IMR-90 (cell line): ENCODE measurements around the gene USP20. TPM values are rescaled to one million over a fixed set of nuclear protein-coding genes. Genes with fewer than 3 reads are reported as not detected.
A peak's percentile ranks its signal among the peaks of the same experiment; 100 is the strongest.

Experiments
- ATAC-seq: fragments of 200-7000 bp; cut with Tn5 transposase; 2 replicates; pipeline ENCODE4 v1.9.1; 2020; ENCODE audit warnings: low read depth, mild to moderate bottlenecking, moderate library complexity
- BruUV-seq: library from RNA; stranded (reverse); fragments of 400-500 nt; replicated peaks from 2 replicates; lab custom pipeline; 2021; lab: Mats Ljungman, UMichigan
- CTCF ChIA-PET: fragments of 300-600 bp; formaldehyde crosslinking; extraction: SDS; loops from one replicate; lab custom pipeline; 2021; ENCODE audit warnings: antibody characterized with exemption; lab: Yijun Ruan, JAX
- POLR2A ChIA-PET: fragments of 300-600 bp; sonication (Branson Sonifier 250); formaldehyde crosslinking; loops from one replicate; lab custom pipeline; 2022; ENCODE audit warnings: antibody characterized with exemption; ENCODE audit not compliant: unreplicated experiment; lab: Charles Lee
- DNase-seq: peaks from one replicate; pipeline ENCODE4 v3.0.0; 2013
- H2AFZ ChIP-seq: replicated peaks from 2 replicates; pipeline ENCODE3; 2013; ENCODE audit warnings: low read length, mild to moderate bottlenecking; ENCODE audit not compliant: poor library complexity
- H2AK5ac ChIP-seq: 2 replicates; pipeline ENCODE4 v1.6.1; 2013; ENCODE audit warnings: low read depth, low read length, inconsistent platforms
- H2AK9ac ChIP-seq: replicated peaks from 2 replicates; pipeline ENCODE3; 2013; ENCODE audit warnings: mild to moderate bottlenecking, low read depth, low read length, moderate library complexity; ENCODE audit not compliant: poor library complexity
- H2BK120ac ChIP-seq: 2 replicates; pipeline ENCODE4 v1.6.1; 2013; ENCODE audit warnings: low read depth, low read length, inconsistent platforms
- H2BK15ac ChIP-seq: 3 replicates; pipeline ENCODE4 v1.6.1; 2013; ENCODE audit warnings: low read depth, low read length, inconsistent platforms
- H2BK20ac ChIP-seq: 2 replicates; pipeline ENCODE4 v1.6.1; 2013; ENCODE audit warnings: low read depth, mild to moderate bottlenecking, inconsistent platforms, low read length, moderate library complexity
- H2BK5ac ChIP-seq: 2 replicates; pipeline ENCODE4 v1.6.1; 2013; ENCODE audit warnings: mild to moderate bottlenecking, low read depth, low read length, inconsistent platforms; ENCODE audit not compliant: poor library complexity, severe bottlenecking
- H3K14ac ChIP-seq: replicated peaks from 2 replicates; pipeline ENCODE4 v1.6.1; 2013; ENCODE audit warnings: low read depth, low read length, inconsistent platforms
- H3K18ac ChIP-seq: 2 replicates; pipeline ENCODE4 v1.6.1; 2013; ENCODE audit warnings: low read depth, low read length, control low read depth
- H3K23ac ChIP-seq: 2 replicates; pipeline ENCODE4 v1.6.1; 2013; ENCODE audit warnings: low read depth, low read length, inconsistent platforms
- H3K27ac ChIP-seq: 2 replicates; pipeline ENCODE4 v1.5.1; 2013; ENCODE audit warnings: mild to moderate bottlenecking, control low read depth, low read length; ENCODE audit not compliant: insufficient read depth
- H3K27me3 ChIP-seq: 2 replicates; pipeline ENCODE4 v1.6.1; 2013; ENCODE audit warnings: low read length; ENCODE audit not compliant: control insufficient read depth, insufficient read depth
- H3K36me3 ChIP-seq: 2 replicates; pipeline ENCODE4 v1.6.1; 2013; ENCODE audit warnings: low read length, mixed read lengths; ENCODE audit not compliant: control insufficient read depth, insufficient read depth
- H3K4ac ChIP-seq: 2 replicates; pipeline ENCODE4 v1.6.1; 2013; ENCODE audit warnings: low read depth, low read length, inconsistent platforms
- H3K4me1 ChIP-seq: 2 replicates; pipeline ENCODE4 v1.6.1; 2013; ENCODE audit warnings: low read length, mixed read lengths; ENCODE audit not compliant: control insufficient read depth, insufficient read depth
- H3K4me2 ChIP-seq: 2 replicates; pipeline ENCODE4 v1.6.1; 2013; ENCODE audit warnings: low read depth, mild to moderate bottlenecking, control low read depth, low read length, moderate library complexity
- H3K4me3 ChIP-seq: 2 replicates; pipeline ENCODE4 v1.5.1; 2013; ENCODE audit warnings: low read depth, mild to moderate bottlenecking, control low read depth, low read length, moderate library complexity; ENCODE audit not compliant: insufficient read depth
- H3K56ac ChIP-seq: 2 replicates; pipeline ENCODE4 v1.6.1; 2013; ENCODE audit warnings: low read length, inconsistent platforms; ENCODE audit not compliant: insufficient read depth; ENCODE audit errors: extremely low read depth
- H3K79me1 ChIP-seq, 2 experiments: 2 replicates each; pipeline ENCODE4 v1.6.1; 2013; ENCODE audit warnings: low read length in 2 of 2, inconsistent platforms in 1 of 2, low read depth in 1 of 2
- H3K9ac ChIP-seq: 2 replicates; pipeline ENCODE4 v1.6.1; 2013; ENCODE audit warnings: low read depth, low read length, control low read depth
- H3K9me1 ChIP-seq: 2 replicates; pipeline ENCODE4 v1.6.1; 2013; ENCODE audit warnings: low read length, inconsistent platforms; ENCODE audit not compliant: insufficient read depth
- H3K9me3 ChIP-seq: 2 replicates; pipeline ENCODE4 v1.6.1; 2013; ENCODE audit warnings: low read length; ENCODE audit not compliant: control insufficient read depth, insufficient read depth
- H4K20me1 ChIP-seq: 2 replicates; pipeline ENCODE4 v1.6.1; 2013; ENCODE audit warnings: low read length, inconsistent platforms; ENCODE audit not compliant: insufficient read depth
- H4K5ac ChIP-seq: 2 replicates; pipeline ENCODE4 v1.6.1; 2013; ENCODE audit warnings: mild to moderate bottlenecking, low read depth, low read length, control low read depth
- H4K8ac ChIP-seq, 2 experiments: 2 replicates each; pipeline ENCODE4 v1.6.1; 2013; ENCODE audit warnings: low read depth in 2 of 2, low read length in 2 of 2, control low read depth in 1 of 2, inconsistent platforms in 1 of 2
- H4K91ac ChIP-seq: 2 replicates; pipeline ENCODE4 v1.6.1; 2013; ENCODE audit warnings: low read depth, low read length, inconsistent platforms; ENCODE audit not compliant: insufficient read depth
- MAFK ChIP-seq: IDR thresholded peaks from 2 replicates; pipeline ENCODE4 v1.6.1; 2012; ENCODE audit warnings: low read depth, low read length, improper control_type of control experiment
- WGBS, 2 experiments: methylation state at CpG; one replicate each; pipeline versions ENCODE4 v1.1.5 to v1.1.7; 2013; ENCODE audit warnings: missing lambda C conversion rate in 2 of 2; ENCODE audit not compliant: insufficient read length in 1 of 2; ENCODE audit errors: extremely low coverage in 2 of 2; 5-methylcytosine and 5-hydroxymethylcytosine counted together
- dilution Hi-C: fragments of 300-500 bp; cut with HindIII; formaldehyde crosslinking; loops from one replicate; pipeline ENCODE4 v1.14.3; 2018; ENCODE audit warnings: low sequenced_read_pairs; ENCODE audit not compliant: unreplicated experiment
- in situ Hi-C: fragments of 300-500 bp; cut with MboI; formaldehyde crosslinking; loops from 3 replicates; pipeline ENCODE4 v1.14.3; 2019; ENCODE audit warnings: low sequenced_read_pairs, inconsistent platforms, mixed read lengths
- intact Hi-C: fragments of 100-400 bp; cut with micrococcal nuclease; formaldehyde crosslinking; loops from 2 replicates; pipeline ENCODE4 v1.10.0; 2022
- polyA plus RNA-seq, 3 experiments: library from polyadenylated mRNA; depleted of rRNA; stranded (reverse); fragments of >200 nt; gene quantifications; 2 replicates each; pipeline ENCODE4 v1.2.3, GENCODE V29; 2012; ENCODE audit warnings: low replicate concordance in 1 of 3
- total RNA-seq: library from RNA; depleted of rRNA; stranded (reverse); fragments of >200 nt; gene quantifications from 2 replicates; pipeline ENCODE4 v1.2.3, GENCODE V29; 2012

Gene USP20
- total and polyA plus RNA-seq, 2 of the 4 experiments (the other 2 are of a cell fraction): 3.8 to 21.6 TPM

GRCh38 chr9:129836311-129837007 lies 1.2 kb downstream of the USP20 start:
- H4K91ac ChIP-seq: no peak overlapping the region
- H3K36me3 ChIP-seq: peaks cover 7% of the 10 kb centered on the region
- WGBS, 2 experiments: 23% methylated on average over 9 of the region's 16 CpGs; no CpG with 5 or more reads in 1 of the 2 experiments
- no peak overlapping the region for H4K5ac ChIP-seq
- ChIA-PET CTCF (no interaction called here), POLR2A (no interaction called here)
- dilution Hi-C loops (no loop called here), in situ Hi-C loops (no loop called here), intact Hi-C loops (no loop called here)
- H3K9me1 ChIP-seq: peaks cover 20% of the 10 kb centered on the region
- H2AK5ac ChIP-seq: peak overlapping the region; percentile 45
- H2AFZ ChIP-seq: peak overlapping the region; percentile 56
- peak overlapping the region; percentile 89 for H3K23ac ChIP-seq
- peaks cover 11% of the 10 kb centered on the region for H4K20me1 ChIP-seq
- H3K9ac ChIP-seq: peak overlapping the region; percentile 68
- H4K8ac ChIP-seq: no peak overlapping the region
- no peak overlapping the region for H2BK120ac ChIP-seq
- H3K4me2 ChIP-seq: peak overlapping the region; percentile 99
- H3K4ac ChIP-seq: 0 out of 2 replicates have a peak overlapping the region, but pooled peaks have one; percentile 5
- no peaks in the 10 kb centered on the region for H3K27me3 ChIP-seq
- DNase-seq (no peak), ATAC-seq (no peak)
- H3K4me1 ChIP-seq: peaks cover 13% of the 10 kb centered on the region
- peak overlapping the region; percentile 94 for H3K4me3 ChIP-seq
- H3K18ac ChIP-seq: no peak overlapping the region
- H3K56ac ChIP-seq: no peak overlapping the region
- H2BK20ac ChIP-seq: no peak overlapping the region
- H2BK15ac ChIP-seq: no peak overlapping the region
- no TSS peak for BruUV-seq
- H3K9me3 ChIP-seq: no peaks in the 10 kb centered on the region
- no peak overlapping the region for H3K27ac ChIP-seq
- H2BK5ac ChIP-seq: no peak overlapping the region
- TF ChIP-seq MAFK: no peak
- H3K79me1 ChIP-seq: peaks cover 37 to 66% of the 10 kb centered on the region in 2 experiments
- H2AK9ac ChIP-seq: peak overlapping the region; percentile 65
- no peak overlapping the region; the same call in 1 of the 2 replicates for H3K14ac ChIP-seq
